Measurements from ENCODE around the gene TKFC. TPM values are rescaled to one million over a fixed set of nuclear protein-coding genes. Genes with fewer than 3 reads are reported as not detected.

Gene TKFC
- total and polyA plus RNA-seq, 9 of the 15 experiments (the other 6 are each of a cell fraction or from before 2014, with no cell fraction given) = 2.0 to 61.7 (median 28.5) TPM

- TF ChIP-seq, protein P1, sequence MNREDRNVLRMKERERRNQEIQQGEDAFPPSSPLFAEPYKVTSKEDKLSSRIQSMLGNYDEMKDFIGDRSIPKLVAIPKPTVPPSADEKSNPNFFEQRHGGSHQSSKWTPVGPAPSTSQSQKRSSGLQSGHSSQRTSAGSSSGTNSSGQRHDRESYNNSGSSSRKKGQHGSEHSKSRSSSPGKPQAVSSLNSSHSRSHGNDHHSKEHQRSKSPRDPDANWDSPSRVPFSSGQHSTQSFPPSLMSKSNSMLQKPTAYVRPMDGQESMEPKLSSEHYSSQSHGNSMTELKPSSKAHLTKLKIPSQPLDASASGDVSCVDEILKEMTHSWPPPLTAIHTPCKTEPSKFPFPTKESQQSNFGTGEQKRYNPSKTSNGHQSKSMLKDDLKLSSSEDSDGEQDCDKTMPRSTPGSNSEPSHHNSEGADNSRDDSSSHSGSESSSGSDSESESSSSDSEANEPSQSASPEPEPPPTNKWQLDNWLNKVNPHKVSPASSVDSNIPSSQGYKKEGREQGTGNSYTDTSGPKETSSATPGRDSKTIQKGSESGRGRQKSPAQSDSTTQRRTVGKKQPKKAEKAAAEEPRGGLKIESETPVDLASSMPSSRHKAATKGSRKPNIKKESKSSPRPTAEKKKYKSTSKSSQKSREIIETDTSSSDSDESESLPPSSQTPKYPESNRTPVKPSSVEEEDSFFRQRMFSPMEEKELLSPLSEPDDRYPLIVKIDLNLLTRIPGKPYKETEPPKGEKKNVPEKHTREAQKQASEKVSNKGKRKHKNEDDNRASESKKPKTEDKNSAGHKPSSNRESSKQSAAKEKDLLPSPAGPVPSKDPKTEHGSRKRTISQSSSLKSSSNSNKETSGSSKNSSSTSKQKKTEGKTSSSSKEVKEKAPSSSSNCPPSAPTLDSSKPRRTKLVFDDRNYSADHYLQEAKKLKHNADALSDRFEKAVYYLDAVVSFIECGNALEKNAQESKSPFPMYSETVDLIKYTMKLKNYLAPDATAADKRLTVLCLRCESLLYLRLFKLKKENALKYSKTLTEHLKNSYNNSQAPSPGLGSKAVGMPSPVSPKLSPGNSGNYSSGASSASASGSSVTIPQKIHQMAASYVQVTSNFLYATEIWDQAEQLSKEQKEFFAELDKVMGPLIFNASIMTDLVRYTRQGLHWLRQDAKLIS (CRISPR knock-in tag; IDR thresholded peaks at IDR 0.05) = peak; percentile 91
- TF ChIP-seq ZKSCAN3 (CRISPR knock-in tag; IDR thresholded peaks at IDR 0.05) (no peak), NR2C2 (CRISPR knock-in tag; IDR thresholded peaks at IDR 0.05) (peak; percentile 79; the same call in 1 of the 2 replicates), NR2C2 (tag; IDR thresholded peaks at IDR 0.05) (peak; percentile 71; the same call in 1 of the 2 replicates), ZNF76 (CRISPR knock-in tag; IDR thresholded peaks at IDR 0.05; ENCODE audit: borderline replicate concordance) (peak; percentile 94), MECOM (CRISPR knock-in tag; IDR thresholded peaks at IDR 0.05) (no peak), TAL1 (IDR thresholded peaks at IDR 0.05) (no peak), ZSCAN32 (CRISPR knock-in tag; IDR thresholded peaks at IDR 0.05) (no peak)
- TF ChIP-seq, protein P2, sequence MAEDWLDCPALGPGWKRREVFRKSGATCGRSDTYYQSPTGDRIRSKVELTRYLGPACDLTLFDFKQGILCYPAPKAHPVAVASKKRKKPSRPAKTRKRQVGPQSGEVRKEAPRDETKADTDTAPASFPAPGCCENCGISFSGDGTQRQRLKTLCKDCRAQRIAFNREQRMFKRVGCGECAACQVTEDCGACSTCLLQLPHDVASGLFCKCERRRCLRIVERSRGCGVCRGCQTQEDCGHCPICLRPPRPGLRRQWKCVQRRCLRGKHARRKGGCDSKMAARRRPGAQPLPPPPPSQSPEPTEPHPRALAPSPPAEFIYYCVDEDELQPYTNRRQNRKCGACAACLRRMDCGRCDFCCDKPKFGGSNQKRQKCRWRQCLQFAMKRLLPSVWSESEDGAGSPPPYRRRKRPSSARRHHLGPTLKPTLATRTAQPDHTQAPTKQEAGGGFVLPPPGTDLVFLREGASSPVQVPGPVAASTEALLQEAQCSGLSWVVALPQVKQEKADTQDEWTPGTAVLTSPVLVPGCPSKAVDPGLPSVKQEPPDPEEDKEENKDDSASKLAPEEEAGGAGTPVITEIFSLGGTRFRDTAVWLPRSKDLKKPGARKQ (CRISPR knock-in tag; IDR thresholded peaks at IDR 0.05) = no peak
- TF ChIP-seq, protein P3, sequence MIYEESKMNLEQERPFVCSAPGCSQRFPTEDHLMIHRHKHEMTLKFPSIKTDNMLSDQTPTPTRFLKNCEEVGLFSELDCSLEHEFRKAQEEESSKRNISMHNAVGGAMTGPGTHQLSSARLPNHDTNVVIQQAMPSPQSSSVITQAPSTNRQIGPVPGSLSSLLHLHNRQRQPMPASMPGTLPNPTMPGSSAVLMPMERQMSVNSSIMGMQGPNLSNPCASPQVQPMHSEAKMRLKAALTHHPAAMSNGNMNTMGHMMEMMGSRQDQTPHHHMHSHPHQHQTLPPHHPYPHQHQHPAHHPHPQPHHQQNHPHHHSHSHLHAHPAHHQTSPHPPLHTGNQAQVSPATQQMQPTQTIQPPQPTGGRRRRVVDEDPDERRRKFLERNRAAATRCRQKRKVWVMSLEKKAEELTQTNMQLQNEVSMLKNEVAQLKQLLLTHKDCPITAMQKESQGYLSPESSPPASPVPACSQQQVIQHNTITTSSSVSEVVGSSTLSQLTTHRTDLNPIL (CRISPR knock-in tag; IDR thresholded peaks at IDR 0.05) = no peak
Measured at GRCh38 chr11:61332797-61333549, at the start of gene TKFC, which contains the start of gene DDB1 (continued).

Data from K562 (cell line).